HG03196 (cell line): ENCODE measurements around the gene SLC43A3.
"Not testable (repeated sequence)": the region's sequence is repeated elsewhere in the genome, so short reads cannot be mapped to it uniquely, and the experiment has no call there.

Experiments
- ATAC-seq: cut with Tn5 transposase; IDR thresholded peaks from one replicate; pipeline ENCODE4 v1.9.1; 2021; ENCODE audit not compliant: unreplicated experiment

Gene SLC43A3

DNA sequence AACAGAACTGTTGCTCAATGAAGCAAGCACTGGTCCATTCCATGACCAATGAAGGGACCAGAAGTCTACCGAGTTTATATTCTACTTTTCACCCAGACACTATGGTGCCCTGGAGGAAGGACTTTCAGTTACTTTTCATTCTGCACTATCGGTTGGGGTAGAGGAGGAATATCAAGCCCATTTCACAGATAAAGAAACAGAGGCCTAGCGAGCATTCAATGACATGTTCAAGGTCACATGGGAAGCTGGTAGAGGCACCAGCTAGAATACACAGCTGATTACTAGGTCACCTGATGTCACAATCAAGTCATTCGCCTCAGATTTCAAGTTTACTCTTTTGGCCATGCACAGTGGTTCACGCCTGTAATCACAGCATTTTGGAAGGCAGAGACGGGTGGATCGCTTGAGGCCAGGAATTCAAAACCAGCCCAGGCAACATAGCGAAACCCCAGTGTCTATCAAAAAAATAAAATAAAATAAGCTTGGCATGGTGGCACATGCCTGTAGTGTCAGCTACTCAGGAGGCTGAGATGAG lies 18.9 kb downstream of the SLC43A3 start:
- ATAC-seq: no peak

DNA sequence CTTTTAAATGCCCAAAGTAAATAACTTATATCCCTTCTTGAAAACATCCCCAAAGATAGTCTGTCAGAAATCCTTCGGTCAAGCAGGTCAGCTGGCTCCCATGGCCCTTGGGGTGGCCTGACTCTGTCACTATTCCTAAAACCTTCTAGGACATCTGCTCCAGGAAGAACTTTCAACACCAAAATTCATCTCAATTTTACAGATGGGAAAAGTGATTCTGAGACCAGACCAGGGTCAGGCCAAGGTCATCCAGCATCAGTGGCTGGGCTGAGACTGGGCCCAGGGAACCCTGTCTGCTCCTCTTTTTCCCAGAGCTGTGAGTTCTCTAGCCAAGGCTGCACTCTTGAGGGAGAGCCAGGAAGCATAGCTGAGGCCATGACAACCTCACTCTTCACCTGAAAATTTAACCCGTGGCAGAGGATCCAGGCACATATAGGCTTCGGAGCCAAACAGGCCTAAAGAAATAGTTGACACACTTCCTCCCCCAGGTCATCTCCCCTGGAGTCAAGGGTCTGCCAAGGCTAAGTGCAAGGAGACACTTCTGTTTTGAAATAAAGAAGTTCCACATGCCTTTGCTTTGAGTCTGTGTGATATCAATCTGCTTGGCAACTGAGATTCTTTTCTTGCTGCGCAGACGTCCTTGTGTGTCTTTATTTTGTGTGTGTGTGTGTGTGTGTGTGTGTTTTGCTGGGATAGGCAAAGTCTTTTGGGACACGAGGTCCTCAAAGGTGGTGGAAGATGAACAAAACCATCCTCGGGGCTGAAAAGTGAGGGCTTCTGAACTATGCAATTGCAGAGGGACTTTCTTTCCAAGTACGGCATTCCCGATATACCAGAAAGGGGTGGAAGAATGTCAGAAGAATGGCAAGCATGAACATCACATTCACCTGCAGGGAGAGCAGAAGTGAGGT lies 19.7 kb downstream of the SLC43A3 start:
- ATAC-seq: no peak

DNA sequence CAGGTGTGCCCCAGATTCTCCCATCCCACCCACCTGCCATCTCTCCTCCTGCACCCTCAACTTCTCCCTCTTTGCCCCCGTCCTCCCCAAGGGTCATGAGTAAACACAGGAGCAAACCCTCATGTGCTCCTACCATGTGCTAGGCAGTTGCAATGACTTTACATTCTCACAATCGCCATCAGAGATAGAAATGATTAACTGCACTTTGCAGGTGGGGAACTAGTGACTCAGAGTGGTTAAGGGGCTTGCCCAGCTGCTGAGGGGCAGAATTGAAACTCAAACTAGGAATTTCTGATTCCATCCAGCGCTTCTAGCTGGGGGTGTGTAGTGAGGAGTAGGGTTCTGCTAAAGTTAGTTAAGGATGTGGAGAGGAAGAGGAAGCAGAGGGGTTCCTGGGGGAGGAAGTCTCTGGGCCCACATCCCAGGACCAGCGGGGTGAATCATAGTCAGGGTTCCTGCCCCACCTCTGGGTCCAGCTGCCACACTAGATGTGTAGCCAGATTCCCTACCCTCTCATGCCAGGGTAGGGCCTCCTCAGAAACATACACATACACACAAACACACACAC lies 20.5 kb downstream of the SLC43A3 start:
- peak; percentile 70 for ATAC-seq

DNA sequence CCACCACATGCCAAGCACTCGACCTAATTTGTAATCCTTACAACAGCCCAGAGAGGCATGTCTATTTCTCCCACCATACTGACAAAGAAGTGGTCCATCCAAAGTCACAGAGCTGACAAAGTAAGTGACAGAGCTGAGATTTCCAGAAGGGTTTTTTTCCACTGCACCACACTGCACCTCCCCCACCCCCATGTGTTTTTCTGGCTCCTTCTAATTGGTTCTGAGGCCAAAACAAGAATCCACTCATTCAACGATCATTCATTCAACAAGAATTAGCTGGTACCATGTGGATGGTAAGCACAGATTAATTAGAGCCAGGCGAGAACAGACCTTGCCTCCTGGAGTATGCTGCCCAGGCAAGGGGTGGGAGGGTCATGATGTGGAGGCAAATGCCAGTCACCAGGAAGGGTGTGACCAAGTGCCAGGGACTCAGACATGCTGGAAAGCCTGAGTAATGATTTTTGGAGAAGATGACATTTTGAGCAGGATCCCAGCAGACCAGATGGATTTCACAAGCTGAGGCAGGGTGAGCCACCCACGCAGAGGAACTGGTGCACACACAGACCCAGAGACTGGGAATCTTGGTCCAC lies 21.6 kb downstream of the SLC43A3 start:
- no peak for ATAC-seq

DNA sequence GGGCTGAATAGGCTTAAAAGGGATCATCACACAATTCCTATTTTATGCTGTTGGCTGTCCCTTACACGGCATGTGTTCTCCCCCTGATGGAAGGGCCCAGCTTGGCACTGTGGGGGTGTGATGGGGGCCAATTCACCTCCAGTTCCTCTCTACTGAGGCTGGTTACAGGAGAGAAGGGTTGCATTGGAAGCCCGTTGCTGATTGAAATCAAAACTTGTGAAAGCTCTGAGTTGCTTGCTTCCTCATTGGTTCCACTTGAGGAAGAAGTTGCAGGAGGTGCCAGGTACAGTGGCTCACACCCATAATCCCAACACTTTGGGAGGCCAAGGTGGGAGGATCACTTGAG lies 23.1 kb downstream of the SLC43A3 start:
- no peak for ATAC-seq

DNA sequence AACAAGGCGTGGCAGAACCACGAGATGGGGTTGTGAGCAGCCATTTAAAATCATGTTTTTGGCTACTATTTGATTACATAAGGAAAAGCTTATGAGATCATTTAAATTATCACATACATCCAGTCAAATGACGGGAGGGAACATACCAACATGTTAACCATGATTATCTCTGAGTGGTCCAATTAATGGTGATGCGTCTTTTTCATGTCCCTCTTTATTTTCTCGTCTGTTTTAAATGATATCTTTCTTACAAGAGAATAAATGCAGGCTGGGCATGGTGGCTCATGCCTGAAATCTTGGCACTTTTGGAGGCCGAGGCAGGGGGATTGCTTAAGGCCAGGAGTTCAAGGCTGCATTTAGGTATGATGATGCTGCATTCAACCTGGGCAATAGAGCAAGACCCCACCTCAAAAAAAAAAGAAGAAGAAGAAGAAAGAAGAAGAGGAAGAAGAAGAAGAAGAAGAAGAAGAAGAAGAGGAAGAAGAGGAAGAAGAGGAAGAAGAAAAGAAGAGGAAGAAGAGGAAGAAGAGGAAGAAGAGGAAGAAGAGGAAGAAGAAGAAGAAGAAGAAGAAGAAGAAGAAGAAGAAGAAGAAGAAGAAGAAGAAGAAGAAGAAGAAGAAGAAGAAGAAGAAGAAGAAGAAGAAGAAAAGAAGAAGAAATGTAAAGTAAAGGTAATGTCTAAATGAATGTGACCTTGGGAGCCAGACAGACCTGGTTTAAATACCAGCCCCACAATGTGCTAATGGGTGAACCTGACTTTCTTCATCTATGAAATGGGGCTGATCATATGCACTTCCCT lies 23.7 kb downstream of the SLC43A3 start:
- ATAC-seq: not testable (repeated sequence)

DNA sequence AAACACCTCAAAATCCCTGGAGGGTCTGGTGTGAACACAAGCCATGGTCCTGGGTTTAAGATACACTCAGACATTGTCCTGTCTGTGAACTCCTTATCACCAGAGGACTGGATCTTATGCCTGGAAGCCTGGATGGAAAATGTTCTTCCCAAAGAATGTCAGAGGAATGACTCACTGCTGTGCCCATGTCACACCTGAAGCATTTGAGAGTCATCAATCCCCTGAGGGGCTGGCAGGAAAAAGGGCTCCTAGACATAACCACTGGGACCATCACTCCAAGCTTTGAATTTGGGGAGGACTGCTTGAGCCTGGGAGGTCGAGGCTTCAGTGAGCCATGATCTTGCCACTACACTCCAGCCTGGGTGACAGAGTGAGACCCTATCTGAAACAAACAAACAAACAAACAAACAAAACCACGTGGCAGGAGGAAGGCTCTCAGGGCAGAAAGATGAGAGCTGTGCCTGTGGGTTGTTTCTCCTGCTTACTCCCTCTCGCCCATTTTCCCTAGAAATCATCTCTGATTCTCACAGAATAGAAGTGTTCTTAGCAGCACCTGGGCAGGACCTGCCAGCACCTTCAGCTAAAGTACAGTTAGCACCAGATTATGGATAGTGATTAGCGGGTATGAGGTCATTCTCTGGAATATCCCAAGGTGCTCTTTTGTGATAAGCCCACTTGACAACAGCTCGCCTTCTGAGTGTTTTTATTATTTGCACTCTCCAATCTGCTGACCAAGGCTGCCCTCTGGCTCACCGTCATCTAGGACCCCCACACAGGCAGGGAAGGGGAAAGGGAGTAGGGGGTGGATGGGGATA lies 24.5 kb downstream of the SLC43A3 start:
- no peak for ATAC-seq

DNA sequence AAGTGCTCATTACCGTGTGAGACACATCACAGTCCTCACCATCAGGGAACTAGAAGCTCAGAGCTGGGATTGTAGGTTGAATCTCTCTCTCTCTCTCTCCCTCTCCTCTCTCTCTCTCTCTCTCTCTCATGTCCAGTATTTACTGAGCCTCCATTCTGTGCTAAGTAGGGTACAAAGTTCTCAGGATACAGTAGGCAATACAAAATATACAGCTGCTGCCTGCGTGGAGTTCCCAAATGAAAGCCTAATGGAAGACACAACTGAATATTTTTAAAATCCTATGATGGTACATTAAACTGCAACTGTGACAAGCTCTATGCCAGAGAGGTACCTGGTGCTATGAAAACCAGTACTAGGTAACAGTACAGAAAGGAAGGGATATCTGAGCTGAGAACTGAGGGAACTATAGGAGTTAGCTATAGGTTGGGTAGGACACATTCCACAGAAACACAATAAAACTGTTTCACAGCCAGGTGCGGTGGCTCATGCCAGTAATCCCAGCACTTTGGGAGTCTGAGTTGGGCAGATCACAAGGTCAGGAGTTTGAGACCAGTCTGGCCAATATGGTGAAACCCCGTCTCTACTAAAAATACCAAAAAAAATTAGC lies 26.8 kb downstream of the SLC43A3 start:
- no peak for ATAC-seq

DNA sequence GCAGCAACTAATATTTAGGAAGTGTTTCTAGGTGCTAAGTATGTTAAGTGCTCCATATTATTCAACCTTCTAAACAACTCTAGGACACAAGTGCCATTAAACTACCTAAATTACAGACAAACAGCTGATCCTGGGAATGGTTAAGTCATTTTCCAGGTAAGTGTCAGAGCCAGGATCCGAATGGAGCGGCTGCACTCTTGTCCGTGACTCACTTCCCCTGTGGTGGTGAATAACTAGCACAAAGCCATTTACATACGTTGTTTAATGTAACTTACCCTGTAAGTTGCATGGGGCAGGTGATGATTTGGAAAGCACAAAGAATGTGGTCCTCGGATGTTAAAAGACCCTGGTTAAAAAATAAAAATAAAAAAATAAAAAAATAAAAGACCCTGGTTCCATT lies 27.7 kb downstream of the SLC43A3 start:
- ATAC-seq: no peak

DNA sequence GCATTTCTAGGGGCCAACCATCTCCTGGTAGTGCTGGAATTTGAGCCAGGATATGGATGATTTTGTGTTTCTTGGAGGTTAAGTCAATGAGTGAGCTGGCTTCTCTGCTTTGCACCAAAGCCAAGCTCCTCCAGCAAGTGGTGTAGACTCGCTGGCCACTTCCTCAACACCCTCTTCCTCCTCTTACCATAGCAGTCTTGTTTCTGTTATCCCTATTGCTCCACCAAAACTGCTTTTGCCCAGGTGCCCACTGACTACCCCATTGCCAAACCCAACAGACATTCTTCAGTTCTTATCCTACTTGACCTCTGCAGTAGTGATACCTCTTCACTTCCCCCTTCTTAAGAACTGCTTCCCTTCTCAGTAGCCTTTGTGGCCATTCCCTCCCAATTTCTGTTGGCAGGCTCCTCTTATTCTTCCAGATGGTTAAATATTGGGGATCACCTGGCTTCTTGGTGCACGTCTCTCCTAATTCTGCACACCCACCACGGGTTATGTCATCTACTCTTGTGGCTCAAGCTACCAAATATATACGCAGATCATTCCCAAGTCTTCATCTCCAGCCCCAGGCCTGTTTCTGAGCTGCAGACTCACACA lies 29.4 kb downstream of the SLC43A3 start:
- ATAC-seq: no peak

DNA sequence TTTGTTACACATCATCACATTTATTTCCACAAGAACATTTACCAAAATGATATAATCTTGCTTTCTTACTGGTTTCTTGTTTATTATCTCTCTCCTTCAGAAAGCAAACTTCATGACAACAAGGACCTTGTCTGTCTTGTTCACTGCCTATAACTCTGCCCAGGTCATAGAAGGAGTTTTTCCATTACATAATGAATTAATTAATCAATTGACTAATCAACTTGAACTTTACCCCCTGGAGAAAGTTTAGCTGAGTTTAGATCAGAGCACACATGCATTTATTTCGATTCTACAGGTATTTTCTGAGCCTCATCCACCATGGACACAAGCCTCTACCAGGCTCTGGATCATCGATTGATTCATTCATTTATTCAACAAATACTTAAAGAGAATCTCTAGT lies 30.2 kb downstream of the SLC43A3 start:
- ATAC-seq: no peak

DNA sequence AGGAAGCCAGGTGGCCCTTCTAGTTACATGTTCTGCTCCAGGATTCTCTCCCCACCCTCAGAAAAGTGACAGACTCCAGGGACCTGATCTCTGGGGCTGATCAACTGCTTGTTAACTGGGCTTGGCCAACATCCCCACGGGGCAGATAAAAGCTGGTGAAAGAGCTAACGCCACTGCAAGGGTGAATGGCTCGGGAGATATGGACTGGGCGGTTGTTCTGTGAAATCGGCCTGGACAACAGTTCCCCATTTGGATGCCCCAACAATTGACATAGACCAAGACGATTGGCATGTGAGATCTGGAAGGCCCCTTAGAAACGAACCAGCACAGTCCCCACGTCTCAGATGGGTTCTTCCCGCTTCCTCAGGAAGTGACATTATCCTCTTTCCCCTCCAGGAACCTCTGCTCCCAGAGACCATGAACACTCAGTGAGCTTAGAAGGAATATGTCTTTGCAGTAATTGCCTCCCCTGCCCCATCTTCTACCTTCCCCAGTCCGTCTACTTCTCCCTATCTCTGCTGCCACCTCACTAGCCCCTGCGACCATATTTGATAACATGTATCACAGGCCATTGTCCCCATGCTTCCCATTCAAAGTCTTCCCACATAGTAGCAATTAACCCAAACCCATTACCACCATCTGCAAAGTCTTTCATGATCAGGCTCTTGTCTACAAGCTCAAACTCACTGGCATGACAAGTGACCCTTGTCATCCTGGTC lies 30.9 kb downstream of the SLC43A3 start:
- ATAC-seq: no peak

DNA sequence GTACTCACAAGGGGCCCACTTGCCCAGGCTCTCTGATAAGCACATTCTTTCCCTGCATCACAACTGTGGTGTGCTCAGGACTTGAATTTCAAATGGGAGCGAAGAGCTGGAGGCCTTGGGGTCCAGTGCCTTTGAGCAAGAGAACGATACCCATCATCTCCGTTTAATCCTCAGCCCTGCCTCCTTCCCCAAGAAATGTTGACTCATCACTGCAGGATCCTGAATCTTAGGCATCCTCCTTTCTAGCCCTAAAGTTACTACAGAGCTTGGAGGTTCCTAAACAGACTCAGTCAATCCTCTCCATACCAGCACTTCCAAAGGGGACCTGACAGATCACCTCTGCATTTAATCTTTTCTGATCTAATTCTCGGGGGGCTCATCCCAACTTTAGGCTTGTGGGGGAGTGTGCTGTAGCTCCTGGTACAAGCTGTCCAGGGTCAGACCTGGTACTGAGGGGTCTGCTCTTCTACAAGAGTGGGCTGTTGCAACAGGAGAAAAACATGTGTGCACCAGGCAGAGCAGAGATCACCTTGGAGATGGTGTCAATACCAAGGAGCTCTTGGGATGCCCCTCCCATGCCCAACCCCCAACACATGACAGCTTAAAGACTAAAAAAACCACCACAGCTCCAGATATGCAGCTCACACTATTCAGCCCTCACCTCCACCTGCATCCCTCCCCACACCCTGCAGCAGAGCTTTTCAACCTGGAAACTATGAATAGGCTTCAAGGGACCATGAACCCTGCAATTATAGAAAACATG lies 32.5 kb downstream of the SLC43A3 start:
- ATAC-seq: no peak

DNA sequence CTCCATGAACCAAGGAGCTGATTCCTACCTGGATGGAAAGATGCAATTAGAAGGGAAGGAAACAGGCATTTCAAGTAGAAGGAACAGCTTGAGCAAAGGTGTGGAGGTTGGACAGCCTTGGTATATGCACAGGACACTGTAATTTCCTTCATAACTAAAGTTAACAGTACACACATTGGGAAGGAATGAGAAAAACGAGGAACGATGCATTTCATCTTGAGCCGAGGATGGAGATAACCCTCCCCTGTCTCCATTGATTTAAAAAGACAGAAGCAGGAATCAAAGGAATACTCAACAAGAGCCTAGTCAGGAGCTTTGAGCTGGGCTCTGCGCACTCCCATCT lies 34.2 kb downstream of the SLC43A3 start:
- ATAC-seq: no peak

DNA sequence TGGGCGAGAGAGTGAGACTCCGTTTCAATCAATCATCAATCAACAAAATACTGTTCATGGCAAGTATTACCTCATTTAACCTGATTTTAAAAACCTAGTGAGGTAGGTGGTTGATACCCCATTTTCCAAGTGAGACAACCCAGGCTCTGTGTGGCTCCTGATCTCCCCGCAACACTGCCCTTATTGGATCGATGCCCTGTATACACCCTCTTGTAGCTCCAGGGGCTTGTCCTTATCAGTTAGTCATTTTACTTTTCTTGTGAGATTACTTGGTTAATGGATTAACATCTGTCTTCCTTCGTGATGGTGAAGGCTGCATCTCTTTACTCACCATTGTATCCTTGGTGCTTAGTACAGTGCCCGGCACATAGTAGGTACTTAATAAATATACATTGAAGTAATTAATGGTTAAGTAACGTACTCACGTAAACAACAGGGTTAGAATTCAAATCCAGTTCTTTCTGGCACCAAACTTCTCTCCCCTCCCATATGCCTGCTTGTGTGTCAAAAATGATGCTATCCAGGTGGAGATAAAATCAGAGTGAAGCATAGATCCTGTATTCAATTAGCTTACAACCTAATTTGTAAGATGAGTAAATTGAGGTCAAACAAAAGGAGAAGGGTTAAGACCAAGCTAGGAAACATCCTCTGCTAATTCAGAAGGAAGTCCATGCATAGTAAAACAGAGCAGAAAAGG lies 34.7 kb downstream of the SLC43A3 start:
- ATAC-seq: no peak

DNA sequence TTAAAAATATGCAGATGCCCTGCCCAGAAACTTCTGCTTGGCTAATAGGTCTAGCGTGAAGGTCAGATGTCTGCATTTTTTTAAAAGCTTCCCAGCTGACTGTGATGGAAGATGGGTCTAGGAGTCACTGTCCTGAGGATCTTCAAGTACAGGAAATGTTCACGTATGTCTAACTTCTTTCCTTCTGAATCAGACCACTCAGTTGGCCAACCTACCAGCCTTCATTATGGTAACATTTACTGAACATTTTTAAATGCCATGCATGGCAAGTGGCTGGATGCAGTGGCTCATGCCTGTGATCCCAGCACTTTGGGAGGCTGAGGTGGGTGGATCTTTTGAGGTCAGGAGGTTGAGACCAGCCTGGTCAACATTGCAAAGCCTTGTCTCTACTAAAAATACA lies 35.4 kb downstream of the SLC43A3 start:
- ATAC-seq: no peak

DNA sequence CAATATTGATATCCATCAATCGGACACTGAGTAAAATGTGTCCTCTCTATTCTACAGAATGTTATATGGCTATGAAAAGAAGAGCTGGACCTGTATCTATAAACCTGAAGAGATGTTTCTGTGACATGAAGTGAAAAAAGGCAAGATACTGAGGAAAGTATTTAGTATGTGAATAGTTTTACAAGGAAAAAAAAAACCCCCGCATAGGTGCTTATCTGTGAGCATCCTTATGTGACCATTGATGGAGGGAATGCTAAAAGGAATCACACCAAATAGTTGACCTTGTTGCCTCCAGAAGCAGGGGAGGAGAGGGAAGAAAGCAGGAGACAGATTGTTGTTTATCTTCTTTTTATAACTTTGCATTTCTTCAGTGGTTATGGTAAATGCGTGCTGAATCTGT lies 35.8 kb downstream of the SLC43A3 start:
- ATAC-seq: no peak

DNA sequence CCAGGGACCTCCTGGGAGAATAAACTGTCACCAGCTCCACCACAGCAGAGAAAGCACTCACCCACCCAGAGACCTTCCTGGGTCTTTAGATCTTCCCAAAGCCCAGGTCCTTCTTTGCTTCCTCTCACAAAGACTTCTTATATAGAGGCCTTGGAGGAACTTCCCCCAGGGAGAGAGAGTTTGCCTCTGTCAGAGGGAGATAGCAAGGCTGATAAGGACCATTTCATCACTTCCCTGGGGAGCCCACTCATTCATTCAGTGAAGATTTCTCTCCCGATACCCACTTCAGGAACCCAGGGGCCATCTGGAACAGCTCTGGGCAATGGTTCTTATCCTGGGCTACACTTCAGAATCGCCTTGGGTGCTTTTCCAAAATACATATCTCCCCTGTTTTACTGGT lies 36.4 kb downstream of the SLC43A3 start, which contains the start of gene PRG2:
Gene PRG2, minus strand, starts transcription at position 116 of the 400 bp plus-strand sequence. CDS start 706 bp downstream, outside the sequence.
- ATAC-seq: no peak
